Measurements from ENCODE around the gene GABRB2. TPM values are rescaled to one million over a fixed set of nuclear protein-coding genes. Genes with fewer than 3 reads are reported as not detected.

The GABRB2 gene
- total and polyA plus RNA-seq, 4 donors: 0.08 TPM; not detected in 3

DNA sequence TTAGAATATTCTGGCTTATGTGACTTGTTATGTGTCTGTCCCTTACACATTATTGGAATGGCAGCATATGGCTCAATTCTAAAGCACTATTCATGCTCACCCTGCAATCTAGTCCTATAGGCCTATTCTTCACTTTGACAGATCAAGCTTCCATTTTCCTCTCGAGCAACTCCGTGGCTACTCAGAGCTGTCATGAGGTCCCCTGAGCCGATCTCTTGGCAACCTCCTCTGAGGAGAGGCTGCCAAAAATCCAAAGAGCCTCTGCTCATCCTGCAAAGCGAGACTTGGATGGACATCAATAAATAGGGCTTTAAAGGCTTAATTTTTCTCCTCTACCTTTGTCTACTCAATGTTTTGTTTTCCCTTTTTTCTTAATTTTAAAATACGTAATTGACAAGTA, 163.8 kb downstream of the GABRB2 start:
- Histone ChIP-seq H3K4me1 (ENCODE audit: control insufficient read depth in 4 of 4, insufficient read depth in 4 of 4, low read length in 3 of 4) (no peaks in the 10 kb centered on the region), H3K36me3 (ENCODE audit: control insufficient read depth in 4 of 4, insufficient read depth in 3 of 4, low read depth in 1 of 4, low read length in 3 of 4) (no peaks in the 10 kb centered on the region), H3K9ac (ENCODE audit: low read depth in 1 of 2, low read length in 2 of 2) (no peak overlapping the region), H3K27ac (ENCODE audit: low read depth in 1 of 2, low read length in 2 of 2) (no peak overlapping the region), H3K27me3 (ENCODE audit: control insufficient read depth in 4 of 4, insufficient read depth in 4 of 4, low read length in 3 of 4) (no peaks in the 10 kb centered on the region), H3K9me3 (ENCODE audit: control insufficient read depth in 4 of 4, low read length in 3 of 4) (no peaks in the 10 kb centered on the region), H3K4me3 (ENCODE audit: low read depth in 1 of 3, low read length in 3 of 3) (no peak overlapping the region)
- 69% methylated on average over 5 of the region's 5 CpGs for WGBS
- DNase-seq (ENCODE audit: low spot score): no peak
- no peak for TF ChIP-seq EGR1 (IDR thresholded peaks at IDR 0.05; ENCODE audit: low read depth in 2 of 2)
- TF ChIP-seq, protein P1, sequence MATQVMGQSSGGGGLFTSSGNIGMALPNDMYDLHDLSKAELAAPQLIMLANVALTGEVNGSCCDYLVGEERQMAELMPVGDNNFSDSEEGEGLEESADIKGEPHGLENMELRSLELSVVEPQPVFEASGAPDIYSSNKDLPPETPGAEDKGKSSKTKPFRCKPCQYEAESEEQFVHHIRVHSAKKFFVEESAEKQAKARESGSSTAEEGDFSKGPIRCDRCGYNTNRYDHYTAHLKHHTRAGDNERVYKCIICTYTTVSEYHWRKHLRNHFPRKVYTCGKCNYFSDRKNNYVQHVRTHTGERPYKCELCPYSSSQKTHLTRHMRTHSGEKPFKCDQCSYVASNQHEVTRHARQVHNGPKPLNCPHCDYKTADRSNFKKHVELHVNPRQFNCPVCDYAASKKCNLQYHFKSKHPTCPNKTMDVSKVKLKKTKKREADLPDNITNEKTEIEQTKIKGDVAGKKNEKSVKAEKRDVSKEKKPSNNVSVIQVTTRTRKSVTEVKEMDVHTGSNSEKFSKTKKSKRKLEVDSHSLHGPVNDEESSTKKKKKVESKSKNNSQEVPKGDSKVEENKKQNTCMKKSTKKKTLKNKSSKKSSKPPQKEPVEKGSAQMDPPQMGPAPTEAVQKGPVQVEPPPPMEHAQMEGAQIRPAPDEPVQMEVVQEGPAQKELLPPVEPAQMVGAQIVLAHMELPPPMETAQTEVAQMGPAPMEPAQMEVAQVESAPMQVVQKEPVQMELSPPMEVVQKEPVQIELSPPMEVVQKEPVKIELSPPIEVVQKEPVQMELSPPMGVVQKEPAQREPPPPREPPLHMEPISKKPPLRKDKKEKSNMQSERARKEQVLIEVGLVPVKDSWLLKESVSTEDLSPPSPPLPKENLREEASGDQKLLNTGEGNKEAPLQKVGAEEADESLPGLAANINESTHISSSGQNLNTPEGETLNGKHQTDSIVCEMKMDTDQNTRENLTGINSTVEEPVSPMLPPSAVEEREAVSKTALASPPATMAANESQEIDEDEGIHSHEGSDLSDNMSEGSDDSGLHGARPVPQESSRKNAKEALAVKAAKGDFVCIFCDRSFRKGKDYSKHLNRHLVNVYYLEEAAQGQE (IDR thresholded peaks at IDR 0.05): no peak
- TF ChIP-seq HNF4A (conservative IDR thresholded peaks at IDR 0.05): no peak
- no peak for TF ChIP-seq NR2F2 (IDR thresholded peaks at IDR 0.05)
- no peak for TF ChIP-seq JUND (IDR thresholded peaks at IDR 0.05)
- TF ChIP-seq HNF4G (IDR thresholded peaks at IDR 0.05): no peak
- TF ChIP-seq FOXA1 (IDR thresholded peaks at IDR 0.05): no peak
- no peak for TF ChIP-seq RAD21 (IDR thresholded peaks at IDR 0.05)
- TF ChIP-seq, protein P2, sequence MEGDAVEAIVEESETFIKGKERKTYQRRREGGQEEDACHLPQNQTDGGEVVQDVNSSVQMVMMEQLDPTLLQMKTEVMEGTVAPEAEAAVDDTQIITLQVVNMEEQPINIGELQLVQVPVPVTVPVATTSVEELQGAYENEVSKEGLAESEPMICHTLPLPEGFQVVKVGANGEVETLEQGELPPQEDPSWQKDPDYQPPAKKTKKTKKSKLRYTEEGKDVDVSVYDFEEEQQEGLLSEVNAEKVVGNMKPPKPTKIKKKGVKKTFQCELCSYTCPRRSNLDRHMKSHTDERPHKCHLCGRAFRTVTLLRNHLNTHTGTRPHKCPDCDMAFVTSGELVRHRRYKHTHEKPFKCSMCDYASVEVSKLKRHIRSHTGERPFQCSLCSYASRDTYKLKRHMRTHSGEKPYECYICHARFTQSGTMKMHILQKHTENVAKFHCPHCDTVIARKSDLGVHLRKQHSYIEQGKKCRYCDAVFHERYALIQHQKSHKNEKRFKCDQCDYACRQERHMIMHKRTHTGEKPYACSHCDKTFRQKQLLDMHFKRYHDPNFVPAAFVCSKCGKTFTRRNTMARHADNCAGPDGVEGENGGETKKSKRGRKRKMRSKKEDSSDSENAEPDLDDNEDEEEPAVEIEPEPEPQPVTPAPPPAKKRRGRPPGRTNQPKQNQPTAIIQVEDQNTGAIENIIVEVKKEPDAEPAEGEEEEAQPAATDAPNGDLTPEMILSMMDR (IDR thresholded peaks at IDR 0.05; ENCODE audit: low read depth, low read length, missing input control): no peak
- TF ChIP-seq, protein P3, sequence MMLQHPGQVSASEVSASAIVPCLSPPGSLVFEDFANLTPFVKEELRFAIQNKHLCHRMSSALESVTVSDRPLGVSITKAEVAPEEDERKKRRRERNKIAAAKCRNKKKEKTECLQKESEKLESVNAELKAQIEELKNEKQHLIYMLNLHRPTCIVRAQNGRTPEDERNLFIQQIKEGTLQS (IDR thresholded peaks at IDR 0.05): no peak
- no peak for TF ChIP-seq YY1 (IDR thresholded peaks at IDR 0.05)
- TF ChIP-seq GABPA (IDR thresholded peaks at IDR 0.05 in 1 of 2, conservative IDR thresholded peaks at IDR 0.05 in 1 of 2): no peak
- TF ChIP-seq FOXA2 (IDR thresholded peaks at IDR 0.05): no peak
- TF ChIP-seq, protein P4, sequence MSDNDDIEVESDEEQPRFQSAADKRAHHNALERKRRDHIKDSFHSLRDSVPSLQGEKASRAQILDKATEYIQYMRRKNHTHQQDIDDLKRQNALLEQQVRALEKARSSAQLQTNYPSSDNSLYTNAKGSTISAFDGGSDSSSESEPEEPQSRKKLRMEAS (IDR thresholded peaks at IDR 0.05): no peak

DNA sequence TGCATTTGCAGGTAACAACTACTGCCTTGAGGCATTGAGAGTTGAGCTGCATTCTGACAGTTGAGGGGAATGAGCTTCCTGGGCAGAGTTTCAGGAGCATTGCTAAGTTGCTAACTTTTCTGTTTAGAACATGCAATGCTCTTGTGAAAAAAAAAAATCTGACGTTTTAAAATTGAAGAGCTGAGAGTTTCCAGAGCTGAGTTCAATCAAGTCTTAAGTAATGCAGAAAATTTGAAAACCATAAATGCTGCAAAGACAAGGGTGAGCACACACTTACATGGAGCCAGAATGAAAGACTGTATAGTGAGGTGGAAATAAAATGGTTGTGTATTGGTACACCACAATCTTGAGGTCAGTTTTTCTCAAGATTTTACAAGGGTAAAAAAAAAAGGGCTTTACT, 166.0 kb downstream of the GABRB2 start:
- H3K27me3 ChIP-seq (ENCODE audit: control insufficient read depth in 4 of 4, insufficient read depth in 4 of 4, low read length in 3 of 4): peaks cover 0 to 3% (median 0%) of the 10 kb centered on the region in 4 donors
- H3K4me1 ChIP-seq (ENCODE audit: control insufficient read depth in 4 of 4, insufficient read depth in 4 of 4, low read length in 3 of 4): no peaks in the 10 kb centered on the region
- H3K9ac ChIP-seq (ENCODE audit: low read depth in 1 of 2, low read length in 2 of 2): no peak overlapping the region
- H3K4me3 ChIP-seq (ENCODE audit: low read depth in 1 of 3, low read length in 3 of 3): no peak overlapping the region
- 22% methylated on average over 1 of the region's 1 CpG for WGBS
- TF ChIP-seq GABPA (IDR thresholded peaks at IDR 0.05 in 1 of 2, conservative IDR thresholded peaks at IDR 0.05 in 1 of 2): no peak
- TF ChIP-seq HNF4G (IDR thresholded peaks at IDR 0.05): no peak
- no peak for TF ChIP-seq HNF4A (conservative IDR thresholded peaks at IDR 0.05)
- no peak overlapping the region for H3K27ac ChIP-seq (ENCODE audit: low read depth in 1 of 2, low read length in 2 of 2)
- no peaks in the 10 kb centered on the region for H3K9me3 ChIP-seq (ENCODE audit: control insufficient read depth in 4 of 4, low read length in 3 of 4)
- no peaks in the 10 kb centered on the region for H3K36me3 ChIP-seq (ENCODE audit: control insufficient read depth in 4 of 4, insufficient read depth in 3 of 4, low read depth in 1 of 4, low read length in 3 of 4)
- no peak for DNase-seq (ENCODE audit: low spot score)

Data from liver (tissue), 9 donors.